IMR-90 (cell line): ENCODE data around the gene NIT1. TPM values are rescaled to one million over a fixed set of nuclear protein-coding genes. Genes with fewer than 3 reads are reported as not detected.

ENCODE experiments used
- ATAC-seq: fragments of 200-7000 bp; cut with Tn5 transposase; 2 replicates; pipeline ENCODE4 v1.9.1; 2020; ENCODE audit warnings: low read depth, mild to moderate bottlenecking, moderate library complexity
- BruUV-seq: library from RNA; stranded (reverse); fragments of 400-500 nt; replicated peaks from 2 replicates; lab custom pipeline; 2021; lab: Mats Ljungman, UMichigan
- CTCF ChIA-PET: fragments of 300-600 bp; formaldehyde crosslinking; extraction: SDS; loops from one replicate; lab custom pipeline; 2021; ENCODE audit warnings: antibody characterized with exemption; lab: Yijun Ruan, JAX
- POLR2A ChIA-PET: fragments of 300-600 bp; sonication (Branson Sonifier 250); formaldehyde crosslinking; loops from one replicate; lab custom pipeline; 2022; ENCODE audit warnings: antibody characterized with exemption; ENCODE audit not compliant: unreplicated experiment; lab: Charles Lee
- DNase-seq: peaks from one replicate; pipeline ENCODE4 v3.0.0; 2013
- H2AFZ ChIP-seq: replicated peaks from 2 replicates; pipeline ENCODE3; 2013; ENCODE audit warnings: low read length, mild to moderate bottlenecking; ENCODE audit not compliant: poor library complexity
- H2AK5ac ChIP-seq: 2 replicates; pipeline ENCODE4 v1.6.1; 2013; ENCODE audit warnings: low read depth, low read length, inconsistent platforms
- H2AK9ac ChIP-seq: replicated peaks from 2 replicates; pipeline ENCODE3; 2013; ENCODE audit warnings: mild to moderate bottlenecking, low read depth, low read length, moderate library complexity; ENCODE audit not compliant: poor library complexity
- H2BK120ac ChIP-seq: 2 replicates; pipeline ENCODE4 v1.6.1; 2013; ENCODE audit warnings: low read depth, low read length, inconsistent platforms
- H2BK15ac ChIP-seq: 3 replicates; pipeline ENCODE4 v1.6.1; 2013; ENCODE audit warnings: low read depth, low read length, inconsistent platforms
- H2BK20ac ChIP-seq: 2 replicates; pipeline ENCODE4 v1.6.1; 2013; ENCODE audit warnings: low read depth, mild to moderate bottlenecking, inconsistent platforms, low read length, moderate library complexity
- H2BK5ac ChIP-seq: 2 replicates; pipeline ENCODE4 v1.6.1; 2013; ENCODE audit warnings: mild to moderate bottlenecking, low read depth, low read length, inconsistent platforms; ENCODE audit not compliant: poor library complexity, severe bottlenecking
- H3K14ac ChIP-seq: replicated peaks from 2 replicates; pipeline ENCODE4 v1.6.1; 2013; ENCODE audit warnings: low read depth, low read length, inconsistent platforms
- H3K18ac ChIP-seq: 2 replicates; pipeline ENCODE4 v1.6.1; 2013; ENCODE audit warnings: low read depth, low read length, control low read depth
- H3K23ac ChIP-seq: 2 replicates; pipeline ENCODE4 v1.6.1; 2013; ENCODE audit warnings: low read depth, low read length, inconsistent platforms
- H3K27ac ChIP-seq: 2 replicates; pipeline ENCODE4 v1.5.1; 2013; ENCODE audit warnings: mild to moderate bottlenecking, control low read depth, low read length; ENCODE audit not compliant: insufficient read depth
- H3K27me3 ChIP-seq: 2 replicates; pipeline ENCODE4 v1.6.1; 2013; ENCODE audit warnings: low read length; ENCODE audit not compliant: control insufficient read depth, insufficient read depth
- H3K36me3 ChIP-seq: 2 replicates; pipeline ENCODE4 v1.6.1; 2013; ENCODE audit warnings: low read length, mixed read lengths; ENCODE audit not compliant: control insufficient read depth, insufficient read depth
- H3K4ac ChIP-seq: 2 replicates; pipeline ENCODE4 v1.6.1; 2013; ENCODE audit warnings: low read depth, low read length, inconsistent platforms
- H3K4me1 ChIP-seq: 2 replicates; pipeline ENCODE4 v1.6.1; 2013; ENCODE audit warnings: low read length, mixed read lengths; ENCODE audit not compliant: control insufficient read depth, insufficient read depth
- H3K4me2 ChIP-seq: 2 replicates; pipeline ENCODE4 v1.6.1; 2013; ENCODE audit warnings: low read depth, mild to moderate bottlenecking, control low read depth, low read length, moderate library complexity
- H3K4me3 ChIP-seq: 2 replicates; pipeline ENCODE4 v1.5.1; 2013; ENCODE audit warnings: low read depth, mild to moderate bottlenecking, control low read depth, low read length, moderate library complexity; ENCODE audit not compliant: insufficient read depth
- H3K56ac ChIP-seq: 2 replicates; pipeline ENCODE4 v1.6.1; 2013; ENCODE audit warnings: low read length, inconsistent platforms; ENCODE audit not compliant: insufficient read depth; ENCODE audit errors: extremely low read depth
- H3K79me1 ChIP-seq, 2 experiments: 2 replicates each; pipeline ENCODE4 v1.6.1; 2013; ENCODE audit warnings: low read length in 2 of 2, inconsistent platforms in 1 of 2, low read depth in 1 of 2
- H3K9ac ChIP-seq: 2 replicates; pipeline ENCODE4 v1.6.1; 2013; ENCODE audit warnings: low read depth, low read length, control low read depth
- H3K9me1 ChIP-seq: 2 replicates; pipeline ENCODE4 v1.6.1; 2013; ENCODE audit warnings: low read length, inconsistent platforms; ENCODE audit not compliant: insufficient read depth
- H3K9me3 ChIP-seq: 2 replicates; pipeline ENCODE4 v1.6.1; 2013; ENCODE audit warnings: low read length; ENCODE audit not compliant: control insufficient read depth, insufficient read depth
- H4K20me1 ChIP-seq: 2 replicates; pipeline ENCODE4 v1.6.1; 2013; ENCODE audit warnings: low read length, inconsistent platforms; ENCODE audit not compliant: insufficient read depth
- H4K5ac ChIP-seq: 2 replicates; pipeline ENCODE4 v1.6.1; 2013; ENCODE audit warnings: mild to moderate bottlenecking, low read depth, low read length, control low read depth
- H4K8ac ChIP-seq, 2 experiments: 2 replicates each; pipeline ENCODE4 v1.6.1; 2013; ENCODE audit warnings: low read depth in 2 of 2, low read length in 2 of 2, control low read depth in 1 of 2, inconsistent platforms in 1 of 2
- H4K91ac ChIP-seq: 2 replicates; pipeline ENCODE4 v1.6.1; 2013; ENCODE audit warnings: low read depth, low read length, inconsistent platforms; ENCODE audit not compliant: insufficient read depth
- BHLHE40 ChIP-seq: fragments of 150-350 bp; IDR thresholded peaks from 2 replicates; pipeline ENCODE4 v1.6.1; 2016; ENCODE audit warnings: mild to moderate bottlenecking, low read depth, low read length
- FOS ChIP-seq: fragments of 150-350 bp; IDR thresholded peaks from 2 replicates; pipeline ENCODE4 v1.6.1; 2016; ENCODE audit warnings: low read depth, low read length
- MAFK ChIP-seq: IDR thresholded peaks from 2 replicates; pipeline ENCODE4 v1.6.1; 2012; ENCODE audit warnings: low read depth, low read length, improper control_type of control experiment
- MAZ ChIP-seq: IDR thresholded peaks from 2 replicates; pipeline ENCODE4 v1.6.1; 2012; ENCODE audit warnings: low read depth, mild to moderate bottlenecking, low read length, improper control_type of control experiment, moderate library complexity, borderline replicate concordance
- MXI1 ChIP-seq: IDR thresholded peaks from 2 replicates; pipeline ENCODE4 v1.6.1; 2012; ENCODE audit warnings: low read depth, mild to moderate bottlenecking, low read length, moderate library complexity, borderline replicate concordance
- RFX5 ChIP-seq: IDR thresholded peaks from 2 replicates; pipeline ENCODE4 v1.8.0; 2012; ENCODE audit warnings: low read depth, mild to moderate bottlenecking, low read length, moderate library complexity
- WGBS, 2 experiments: methylation state at CpG; one replicate each; pipeline versions ENCODE4 v1.1.5 to v1.1.7; 2013; ENCODE audit warnings: missing lambda C conversion rate in 2 of 2; ENCODE audit not compliant: insufficient read length in 1 of 2; ENCODE audit errors: extremely low coverage in 2 of 2; 5-methylcytosine and 5-hydroxymethylcytosine counted together
- dilution Hi-C: fragments of 300-500 bp; cut with HindIII; formaldehyde crosslinking; loops from one replicate; pipeline ENCODE4 v1.14.3; 2018; ENCODE audit warnings: low sequenced_read_pairs; ENCODE audit not compliant: unreplicated experiment
- in situ Hi-C: fragments of 300-500 bp; cut with MboI; formaldehyde crosslinking; loops from 3 replicates; pipeline ENCODE4 v1.14.3; 2019; ENCODE audit warnings: low sequenced_read_pairs, inconsistent platforms, mixed read lengths
- intact Hi-C: fragments of 100-400 bp; cut with micrococcal nuclease; formaldehyde crosslinking; loops from 2 replicates; pipeline ENCODE4 v1.10.0; 2022
- polyA plus RNA-seq, 3 experiments: library from polyadenylated mRNA; depleted of rRNA; stranded (reverse); fragments of >200 nt; gene quantifications; 2 replicates each; pipeline ENCODE4 v1.2.3, GENCODE V29; 2012; ENCODE audit warnings: low replicate concordance in 1 of 3
- total RNA-seq: library from RNA; depleted of rRNA; stranded (reverse); fragments of >200 nt; gene quantifications from 2 replicates; pipeline ENCODE4 v1.2.3, GENCODE V29; 2012
- TF ChIP-seq, protein P1 (sequence below): conservative IDR thresholded peaks from 2 replicates; pipeline ENCODE4 v1.5.1; 2012; ENCODE audit warnings: mild to moderate bottlenecking, low read depth, low read length, improper control_type of control experiment

NIT1 gene
- total and polyA plus RNA-seq, 2 of the 4 experiments (the other 2 are of a cell fraction): 22.8 to 33.6 TPM

DNA sequence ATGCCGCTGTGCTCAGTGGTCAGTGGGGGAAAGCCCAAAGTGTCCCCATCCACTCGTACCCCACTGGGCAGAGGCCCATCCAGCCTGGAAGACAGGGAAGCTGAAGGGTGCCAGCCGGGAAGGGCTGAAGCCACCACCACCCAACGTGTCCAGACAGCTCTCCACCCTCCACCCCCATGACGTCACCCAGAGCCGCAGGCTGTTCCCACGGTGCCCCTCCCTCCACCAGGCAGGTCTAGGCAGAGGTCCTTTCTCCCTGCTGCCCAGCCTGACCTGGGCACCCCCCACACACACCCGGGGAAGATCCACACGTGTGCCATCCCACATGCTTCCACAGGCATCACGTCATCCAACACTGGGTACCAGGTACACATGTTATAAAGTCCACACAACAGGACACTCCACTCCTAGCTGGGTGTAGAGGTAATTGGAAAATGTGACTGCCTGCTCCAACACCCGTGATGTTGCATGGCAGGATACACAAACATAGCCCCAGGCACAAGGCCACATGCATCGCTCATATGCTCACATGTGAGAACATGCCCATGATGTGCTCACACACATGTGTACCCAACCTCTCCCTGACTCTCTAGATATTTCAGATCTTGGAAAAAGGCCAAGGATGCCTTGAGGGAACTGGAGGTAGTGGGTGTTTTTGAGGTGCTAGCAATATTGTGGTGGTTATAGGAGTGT, 43.1 kb upstream of the NIT1 start:
- ATAC-seq: no peak
- H3K14ac ChIP-seq: no peak overlapping the region
- H2AK5ac ChIP-seq: peak overlapping the region; percentile 39; the same call in 1 of the 2 replicates
- no TSS peak for BruUV-seq
- H3K4me3 ChIP-seq: no peak overlapping the region
- H3K79me1 ChIP-seq: no peaks in the 10 kb centered on the region
- WGBS, 2 experiments: no CpG with 5 or more reads among the region's 12 CpGs
- no peak overlapping the region for H3K18ac ChIP-seq
- intact Hi-C loops (no loop called here), in situ Hi-C loops (no loop called here), dilution Hi-C loops (no loop called here)
- H2BK120ac ChIP-seq: no peak overlapping the region
- H3K4me2 ChIP-seq: no peak overlapping the region
- H4K8ac ChIP-seq: no peak overlapping the region
- H3K9ac ChIP-seq: no peak overlapping the region
- no peak overlapping the region for H4K5ac ChIP-seq
- no peaks in the 10 kb centered on the region for H3K27me3 ChIP-seq
- H2BK20ac ChIP-seq: no peak overlapping the region
- no peak overlapping the region for H3K56ac ChIP-seq
- H4K91ac ChIP-seq: no peak overlapping the region
- H3K9me3 ChIP-seq: no peaks in the 10 kb centered on the region
- ChIA-PET CTCF (no interaction called here), POLR2A (no interaction called here)
- no peak for DNase-seq
- H2BK15ac ChIP-seq: no peak overlapping the region
- TF ChIP-seq, protein P1, sequence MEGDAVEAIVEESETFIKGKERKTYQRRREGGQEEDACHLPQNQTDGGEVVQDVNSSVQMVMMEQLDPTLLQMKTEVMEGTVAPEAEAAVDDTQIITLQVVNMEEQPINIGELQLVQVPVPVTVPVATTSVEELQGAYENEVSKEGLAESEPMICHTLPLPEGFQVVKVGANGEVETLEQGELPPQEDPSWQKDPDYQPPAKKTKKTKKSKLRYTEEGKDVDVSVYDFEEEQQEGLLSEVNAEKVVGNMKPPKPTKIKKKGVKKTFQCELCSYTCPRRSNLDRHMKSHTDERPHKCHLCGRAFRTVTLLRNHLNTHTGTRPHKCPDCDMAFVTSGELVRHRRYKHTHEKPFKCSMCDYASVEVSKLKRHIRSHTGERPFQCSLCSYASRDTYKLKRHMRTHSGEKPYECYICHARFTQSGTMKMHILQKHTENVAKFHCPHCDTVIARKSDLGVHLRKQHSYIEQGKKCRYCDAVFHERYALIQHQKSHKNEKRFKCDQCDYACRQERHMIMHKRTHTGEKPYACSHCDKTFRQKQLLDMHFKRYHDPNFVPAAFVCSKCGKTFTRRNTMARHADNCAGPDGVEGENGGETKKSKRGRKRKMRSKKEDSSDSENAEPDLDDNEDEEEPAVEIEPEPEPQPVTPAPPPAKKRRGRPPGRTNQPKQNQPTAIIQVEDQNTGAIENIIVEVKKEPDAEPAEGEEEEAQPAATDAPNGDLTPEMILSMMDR: no peak
- no peak for TF ChIP-seq BHLHE40
- TF ChIP-seq MAFK: no peak
- TF ChIP-seq FOS: no peak
- TF ChIP-seq RFX5: no peak
- TF ChIP-seq MAZ: no peak
- TF ChIP-seq MXI1: no peak
- H3K36me3 ChIP-seq: no peaks in the 10 kb centered on the region
- H2AK9ac ChIP-seq: peak overlapping the region; percentile 82
- H2AFZ ChIP-seq: no peak overlapping the region
- H3K27ac ChIP-seq: no peak overlapping the region
- no peaks in the 10 kb centered on the region; the same call in none of the 2 replicates for H4K20me1 ChIP-seq
- H3K4ac ChIP-seq: no peak overlapping the region
- H2BK5ac ChIP-seq: no peak overlapping the region
- H3K9me1 ChIP-seq: no peaks in the 10 kb centered on the region
- no peaks in the 10 kb centered on the region for H3K4me1 ChIP-seq
- H3K23ac ChIP-seq: no peak overlapping the region
